ENCODE results near the gene IGF1R.

The IGF1R gene

DNA sequence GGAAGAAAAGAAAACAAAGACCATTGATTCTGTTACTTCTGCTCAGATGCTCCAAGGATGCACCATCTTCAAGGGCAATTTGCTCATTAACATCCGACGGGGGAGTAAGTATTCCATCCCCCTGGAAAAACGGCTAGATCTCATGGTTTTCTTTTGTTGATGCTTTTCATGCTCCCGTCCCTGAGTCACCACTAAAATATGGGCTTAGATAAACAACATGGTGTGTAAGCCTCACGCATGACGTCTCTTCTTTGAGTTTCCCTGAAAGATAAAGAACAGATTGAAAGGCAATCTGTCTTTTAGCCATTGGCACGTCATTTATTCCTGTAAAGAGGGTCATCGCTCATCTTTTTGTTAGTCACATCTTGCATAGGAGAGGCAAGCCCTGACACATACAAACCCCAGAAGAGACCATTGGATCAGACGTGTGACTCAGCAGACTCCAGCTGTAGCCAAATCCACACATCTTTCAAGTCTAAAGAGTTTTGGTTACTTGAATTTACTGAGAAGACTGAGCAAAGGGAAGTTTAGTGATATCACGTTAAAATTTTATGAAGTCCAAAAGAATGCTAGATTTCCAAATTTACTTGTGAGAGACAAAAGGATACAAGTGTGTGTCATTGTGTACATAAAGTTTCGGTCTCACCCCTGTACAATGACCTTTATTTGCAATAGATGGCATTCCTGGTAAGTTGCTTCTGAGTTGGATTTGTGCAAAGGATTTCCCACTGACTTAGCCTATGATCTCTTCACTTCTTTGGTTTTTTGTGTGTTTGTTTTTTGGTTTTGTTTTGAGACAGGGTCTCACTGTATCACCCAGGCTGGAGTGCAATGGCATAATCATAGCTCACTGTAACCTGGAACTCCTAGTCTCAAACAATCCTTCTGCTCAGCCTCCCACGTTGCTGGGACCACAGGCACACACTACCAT, 248.7 kb downstream of the IGF1R start:
- DNase-seq: no peak

DNA sequence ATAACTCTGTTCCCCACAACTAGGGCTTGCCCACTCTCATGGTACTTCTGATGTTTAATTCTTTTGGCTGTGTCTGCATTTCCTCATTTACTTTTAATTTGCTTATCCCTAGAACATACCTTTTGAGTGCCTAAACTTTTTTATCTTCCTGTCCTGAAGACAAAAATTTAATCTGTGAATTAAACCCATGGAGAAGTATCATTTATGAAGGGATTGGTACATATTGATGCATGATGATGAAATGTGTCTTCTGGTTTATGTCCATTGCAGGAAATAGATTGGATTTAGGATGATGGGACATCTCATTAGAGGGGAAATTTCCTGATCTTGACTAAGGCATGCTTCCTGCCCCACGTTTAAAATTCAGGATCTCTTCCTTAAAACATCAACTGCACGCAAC, 249.8 kb downstream of the IGF1R start:
- DNase-seq: no peak

DNA sequence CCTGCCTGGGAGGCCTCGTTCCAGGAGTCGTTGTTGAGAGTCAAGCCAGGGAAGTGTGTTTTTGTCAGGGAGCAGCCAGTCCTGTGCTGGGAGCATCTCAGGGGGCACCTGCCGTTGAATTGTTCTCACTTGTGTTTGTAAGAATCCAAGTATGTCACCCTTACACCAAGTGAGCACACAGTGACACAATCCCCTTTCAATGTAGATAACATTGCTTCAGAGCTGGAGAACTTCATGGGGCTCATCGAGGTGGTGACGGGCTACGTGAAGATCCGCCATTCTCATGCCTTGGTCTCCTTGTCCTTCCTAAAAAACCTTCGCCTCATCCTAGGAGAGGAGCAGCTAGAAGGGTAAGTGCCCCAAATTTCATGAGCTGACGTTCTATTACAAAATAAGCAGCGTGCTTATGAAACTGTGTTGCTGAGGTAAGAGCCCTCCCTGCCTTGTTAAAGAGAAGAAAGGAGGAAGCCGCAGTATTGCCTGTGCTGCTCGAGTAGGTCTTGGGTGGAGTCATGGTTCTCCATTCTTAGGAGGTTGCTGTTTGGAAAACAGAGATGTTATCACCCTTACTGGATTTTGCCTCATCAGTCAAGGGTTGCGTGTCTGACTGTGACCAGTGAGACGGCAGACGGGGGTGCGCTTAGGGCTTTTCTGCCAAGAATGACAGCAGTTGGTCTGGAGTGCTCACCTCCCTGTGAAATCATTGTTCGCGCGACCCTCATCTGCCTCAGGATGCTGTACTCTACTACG, 251.1 kb downstream of the IGF1R start:
- no peak for DNase-seq

DNA sequence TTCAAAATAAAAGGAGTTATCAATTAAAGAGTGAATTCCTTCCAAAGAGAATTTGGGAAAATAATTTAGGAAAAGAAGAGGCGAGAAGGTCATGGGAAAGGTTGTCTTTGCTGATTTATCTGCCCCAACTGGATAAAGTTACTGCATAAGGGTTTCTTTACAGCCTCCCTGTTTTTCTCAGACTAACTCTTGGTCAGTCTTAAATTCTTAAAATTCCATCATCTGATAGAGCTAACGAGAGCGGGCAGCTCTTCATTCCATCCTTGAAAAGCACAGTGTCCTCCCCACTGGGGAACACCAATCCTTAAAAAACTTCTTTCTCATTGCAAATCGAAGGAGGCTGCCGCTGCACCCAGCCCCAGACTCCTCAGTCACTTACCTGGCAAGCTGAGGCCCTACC, 252.0 kb downstream of the IGF1R start:
- DNase-seq: no peak

DNA sequence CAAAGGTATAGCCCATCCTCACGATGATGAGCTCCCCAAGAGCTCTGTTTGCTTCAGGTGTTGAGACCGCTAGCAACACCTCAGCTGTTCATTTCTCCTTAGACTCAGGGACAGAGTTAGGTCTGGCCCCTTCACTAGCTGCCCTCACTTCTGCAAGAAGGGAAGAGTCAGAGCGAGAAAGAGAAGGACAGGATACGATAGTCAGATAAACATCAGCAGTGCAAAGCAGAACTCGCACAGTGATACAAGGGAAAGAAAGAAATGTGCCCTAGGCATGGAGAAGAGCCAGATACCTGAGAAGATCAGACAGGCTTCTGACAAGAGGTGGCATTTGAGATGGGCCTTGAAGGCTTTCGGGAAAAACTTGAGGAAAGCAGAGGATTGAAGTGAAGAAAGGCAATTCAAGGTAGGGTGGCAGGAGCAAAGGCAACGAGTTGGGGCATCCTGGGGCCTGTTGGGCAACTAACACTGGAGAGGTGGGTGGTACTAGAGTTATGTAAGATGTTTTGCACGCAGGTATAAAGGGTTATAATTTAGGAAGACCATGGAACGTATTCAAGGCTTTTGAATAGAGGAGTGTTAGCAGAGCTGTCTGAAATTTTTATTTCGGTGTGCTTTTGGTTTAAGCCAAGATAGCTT, 253.2 kb downstream of the IGF1R start:
- no peak for DNase-seq

DNA sequence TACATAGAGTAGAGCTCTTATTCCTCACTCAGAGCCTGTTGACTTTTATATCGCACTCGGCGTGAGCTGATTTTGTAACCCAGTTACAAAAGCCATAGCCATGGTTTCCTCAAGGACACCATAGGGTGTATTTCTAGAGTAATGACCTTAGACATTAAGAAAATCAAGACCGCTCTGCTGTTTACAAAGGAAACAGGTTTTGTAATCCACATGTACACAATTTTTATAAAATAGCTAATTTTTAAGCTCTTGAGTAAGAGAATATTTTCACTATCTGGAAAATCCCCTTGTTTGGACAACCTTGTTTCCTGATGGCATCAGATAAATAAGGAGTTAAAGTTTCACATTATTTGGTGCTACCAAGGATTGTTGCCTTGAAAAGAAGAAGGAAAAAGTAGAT, 254.6 kb downstream of the IGF1R start:
- no peak for DNase-seq

DNA sequence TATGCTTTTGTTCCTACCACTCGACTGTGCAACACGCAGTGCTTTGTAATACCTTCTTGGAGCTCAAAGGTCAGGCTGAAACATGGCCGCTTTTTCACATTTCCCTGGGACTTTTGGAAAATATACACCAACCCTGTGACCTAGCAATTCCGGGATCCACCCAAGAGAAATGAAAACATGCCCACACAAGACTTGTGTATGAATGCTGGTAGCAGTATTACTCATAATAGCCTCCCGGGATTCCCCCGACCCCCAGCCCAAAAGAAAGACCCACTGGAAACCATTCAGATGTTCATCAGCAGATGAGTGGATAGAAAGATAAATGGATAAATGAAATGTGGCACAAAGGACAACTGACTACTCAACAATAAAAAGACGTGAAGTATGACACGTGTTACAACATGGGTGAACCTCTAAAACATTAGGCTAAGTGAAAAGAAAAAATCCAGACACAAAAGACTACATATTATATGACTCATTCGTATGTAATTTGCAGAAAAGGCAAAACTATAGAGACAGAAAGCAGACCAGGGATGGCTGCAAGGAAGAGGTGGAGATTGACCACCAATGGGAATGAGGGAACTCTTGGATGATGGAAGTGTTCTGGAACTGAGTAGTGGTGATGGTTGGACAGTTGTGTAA, 255.2 kb downstream of the IGF1R start:
- no peak for DNase-seq

DNA sequence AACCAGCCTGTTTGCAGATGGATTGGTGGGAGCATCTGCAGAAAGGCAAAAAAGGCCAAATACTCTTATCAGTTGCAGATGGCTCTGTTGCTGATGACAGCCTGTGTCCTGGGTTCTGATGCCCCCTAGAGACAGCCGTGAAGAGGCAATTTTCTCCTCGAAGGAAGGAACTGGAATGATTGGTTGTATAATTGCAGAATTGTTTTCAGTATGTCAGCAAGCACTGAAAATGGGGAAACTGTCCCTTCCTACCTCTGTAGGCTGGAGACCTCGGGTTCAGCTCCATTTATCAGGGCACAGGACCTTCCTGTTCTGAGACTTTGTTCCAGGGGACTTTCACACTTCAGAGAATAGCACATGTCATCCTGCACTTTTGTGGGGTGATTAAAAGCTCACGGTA, 256.2 kb downstream of the IGF1R start:
- DNase-seq: peak; percentile 7

DNA sequence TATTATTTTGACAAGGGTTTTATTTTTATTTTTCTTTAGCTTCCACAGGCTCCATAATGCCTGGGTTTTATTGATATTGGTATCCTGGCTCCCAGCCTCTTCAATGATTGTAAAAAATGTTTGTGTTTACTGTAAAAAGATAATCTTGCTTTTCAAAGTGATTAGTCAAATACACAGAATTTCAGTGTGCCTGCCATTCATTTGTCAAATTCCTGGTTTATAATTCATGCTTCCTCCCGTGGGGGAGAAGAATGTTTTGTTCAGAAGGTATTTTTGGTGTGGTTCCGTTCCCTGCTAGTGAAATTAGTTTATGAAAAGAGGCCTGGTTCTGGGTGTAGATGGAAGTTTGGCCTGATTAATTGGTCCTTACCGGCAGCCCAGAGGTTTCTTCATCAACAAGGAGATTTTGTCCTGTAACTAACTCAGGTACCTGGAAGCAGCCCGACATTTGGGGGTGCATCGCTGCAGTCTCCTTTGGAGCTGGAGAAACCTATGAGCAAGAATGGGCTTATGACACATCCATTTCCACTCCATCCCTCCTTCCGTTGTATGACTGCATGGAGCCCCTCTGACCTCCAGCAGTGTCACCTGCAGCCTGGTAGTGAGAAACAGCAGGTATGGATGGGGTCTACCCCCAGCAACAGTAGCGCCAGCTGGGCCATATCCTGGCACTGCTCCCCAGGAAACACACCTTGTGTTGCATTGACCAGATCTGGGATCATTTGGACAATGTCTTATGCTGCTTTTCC, 257.8 kb downstream of the IGF1R start:
- no peak for DNase-seq

DNA sequence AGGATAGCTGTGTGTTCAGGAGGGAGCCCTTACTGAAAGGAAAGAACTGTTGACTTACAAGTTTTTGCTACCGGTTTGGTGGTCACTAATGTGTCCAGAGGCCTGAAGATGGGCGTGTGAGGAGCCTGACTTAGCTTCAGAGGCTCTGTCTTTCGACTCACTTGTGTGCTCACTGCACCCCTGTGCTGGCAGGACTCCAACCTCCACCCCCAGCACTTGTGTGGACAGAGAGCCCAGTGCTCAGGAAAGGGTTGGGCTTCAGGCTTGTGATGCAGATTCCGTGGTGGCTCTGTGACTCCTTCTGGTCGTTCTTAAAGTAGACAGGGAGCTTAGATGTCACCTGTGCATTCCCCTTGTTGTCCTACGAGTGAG, 258.4 kb downstream of the IGF1R start:
- no peak for DNase-seq

DNA sequence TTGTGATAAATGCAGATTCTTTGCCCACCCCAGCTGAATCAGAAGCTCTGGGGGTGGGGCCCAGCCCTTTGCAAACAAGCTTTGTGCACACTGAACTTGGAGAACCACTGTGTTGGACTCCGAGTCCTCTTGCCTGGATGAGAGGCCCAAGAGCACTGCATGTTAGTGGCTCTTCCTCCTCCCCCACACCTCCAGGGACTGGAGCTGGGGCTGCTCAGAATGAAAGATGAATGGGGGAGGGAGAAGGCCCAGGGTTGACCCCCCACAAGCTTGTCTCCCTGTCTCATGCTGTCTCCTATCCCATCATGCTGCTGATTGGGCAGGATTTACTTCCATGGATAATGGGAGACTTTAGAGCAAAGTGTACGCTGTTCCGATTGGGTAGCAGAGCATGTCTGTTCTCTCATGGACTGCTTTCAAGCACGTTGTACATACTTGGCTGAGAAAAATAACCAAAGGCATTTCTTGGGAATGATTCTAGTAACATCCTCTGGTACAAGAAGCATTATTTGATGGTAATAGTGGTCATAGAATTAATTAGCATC, 259.7 kb downstream of the IGF1R start:
- DNase-seq: no peak

DNA sequence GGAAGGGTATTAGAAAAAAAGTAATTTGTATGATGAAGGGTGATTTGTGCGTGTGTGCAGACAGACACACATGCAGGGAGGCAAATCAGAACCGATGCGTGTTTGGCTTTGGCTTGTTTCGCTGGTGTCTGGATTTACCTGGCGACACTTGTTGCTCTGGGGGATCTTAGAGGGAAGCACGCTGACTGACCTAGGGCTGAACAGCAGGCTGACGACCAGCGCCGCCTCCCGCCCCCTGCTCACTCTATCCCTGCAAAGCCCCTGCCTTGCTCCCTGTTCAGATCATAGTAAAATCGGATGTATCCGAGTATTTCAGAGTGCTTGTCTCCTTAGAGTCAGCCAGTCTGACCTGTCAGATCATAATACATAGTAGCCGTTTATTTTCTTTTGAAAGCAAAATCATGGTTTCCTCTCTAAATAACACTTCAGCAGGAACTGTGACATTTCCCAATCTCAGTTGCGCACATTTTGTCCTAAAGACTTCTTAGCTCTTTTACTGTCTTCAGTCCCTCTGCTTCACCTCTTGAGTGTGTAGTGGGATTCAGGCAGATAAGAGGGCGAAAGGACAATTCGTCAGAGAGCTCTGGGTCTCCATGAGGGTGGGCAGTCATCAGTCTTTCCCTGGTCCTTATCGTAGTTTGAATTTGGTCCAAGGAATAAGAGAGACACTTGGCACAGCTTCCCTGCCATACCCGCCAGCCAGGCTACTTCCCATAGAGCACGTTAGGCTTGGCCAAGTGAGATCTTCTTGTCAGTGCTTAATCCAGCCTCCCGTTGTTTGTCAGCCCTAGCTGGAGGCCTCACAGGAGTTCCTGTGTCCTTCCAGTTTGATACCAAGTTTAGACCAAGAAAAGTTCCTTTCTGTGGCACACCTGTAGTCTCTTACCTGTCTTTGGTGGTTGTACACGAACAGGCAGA, 261.9 kb downstream of the IGF1R start:
- DNase-seq: no peak

DNA sequence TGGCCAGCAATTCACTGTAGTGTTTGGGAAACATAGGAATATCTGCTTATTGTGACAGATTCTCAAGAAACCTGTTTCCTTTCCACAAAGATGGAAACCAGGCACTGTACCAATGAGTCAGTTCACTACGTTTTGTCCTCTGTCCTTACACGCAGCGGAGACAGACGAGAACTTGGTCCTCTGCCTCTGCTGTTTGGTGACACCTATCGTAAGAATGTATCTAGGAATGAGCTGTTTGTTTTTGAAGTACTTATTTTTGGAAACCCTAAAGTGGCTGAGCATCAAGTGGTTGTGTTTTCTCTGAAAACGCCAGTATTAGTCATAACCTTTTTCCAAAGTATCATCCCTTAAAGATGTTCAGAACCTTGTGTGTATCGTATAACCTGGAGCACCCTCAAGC, 266.3 kb downstream of the IGF1R start:
- DNase-seq: no peak

DNA sequence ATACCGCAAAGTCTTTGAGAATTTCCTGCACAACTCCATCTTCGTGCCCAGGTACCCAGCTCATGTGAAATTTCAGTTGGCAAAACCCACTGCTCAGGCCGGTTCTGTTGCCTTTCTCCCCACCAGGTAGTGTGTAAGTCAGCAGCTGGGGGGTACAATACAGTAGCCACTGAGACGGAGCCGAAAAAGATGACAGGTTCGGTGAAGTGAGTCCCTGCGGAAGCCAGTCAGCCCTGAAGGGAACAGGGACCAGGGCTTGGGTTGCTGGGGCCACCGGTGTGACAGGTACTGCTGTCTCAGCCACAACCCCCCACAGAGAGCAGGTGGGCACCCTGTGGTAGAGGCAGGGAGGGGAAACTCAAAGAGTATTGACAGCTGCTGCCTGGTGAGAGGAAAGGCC, 268.5 kb downstream of the IGF1R start:
- no peak for DNase-seq

DNA sequence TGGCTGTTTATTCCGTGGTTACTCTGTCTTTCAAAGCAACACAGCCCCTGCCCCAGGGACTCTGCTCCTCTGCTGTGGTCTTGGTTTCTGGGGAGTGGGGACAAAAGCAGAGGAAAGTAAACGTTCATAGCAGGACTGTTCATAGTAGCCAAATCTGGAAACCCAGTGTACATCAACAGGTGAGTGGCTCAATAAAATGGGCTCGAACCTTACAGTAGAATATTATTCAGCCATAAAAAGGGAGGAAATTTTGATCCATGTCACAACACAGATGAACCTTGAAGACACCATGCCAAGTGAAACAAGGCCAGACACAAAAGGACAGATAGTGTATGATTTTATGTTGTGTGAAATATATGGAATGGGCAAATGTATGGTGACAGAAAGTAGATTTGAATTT, 269.1 kb downstream of the IGF1R start:
- DNase-seq: no peak

DNA sequence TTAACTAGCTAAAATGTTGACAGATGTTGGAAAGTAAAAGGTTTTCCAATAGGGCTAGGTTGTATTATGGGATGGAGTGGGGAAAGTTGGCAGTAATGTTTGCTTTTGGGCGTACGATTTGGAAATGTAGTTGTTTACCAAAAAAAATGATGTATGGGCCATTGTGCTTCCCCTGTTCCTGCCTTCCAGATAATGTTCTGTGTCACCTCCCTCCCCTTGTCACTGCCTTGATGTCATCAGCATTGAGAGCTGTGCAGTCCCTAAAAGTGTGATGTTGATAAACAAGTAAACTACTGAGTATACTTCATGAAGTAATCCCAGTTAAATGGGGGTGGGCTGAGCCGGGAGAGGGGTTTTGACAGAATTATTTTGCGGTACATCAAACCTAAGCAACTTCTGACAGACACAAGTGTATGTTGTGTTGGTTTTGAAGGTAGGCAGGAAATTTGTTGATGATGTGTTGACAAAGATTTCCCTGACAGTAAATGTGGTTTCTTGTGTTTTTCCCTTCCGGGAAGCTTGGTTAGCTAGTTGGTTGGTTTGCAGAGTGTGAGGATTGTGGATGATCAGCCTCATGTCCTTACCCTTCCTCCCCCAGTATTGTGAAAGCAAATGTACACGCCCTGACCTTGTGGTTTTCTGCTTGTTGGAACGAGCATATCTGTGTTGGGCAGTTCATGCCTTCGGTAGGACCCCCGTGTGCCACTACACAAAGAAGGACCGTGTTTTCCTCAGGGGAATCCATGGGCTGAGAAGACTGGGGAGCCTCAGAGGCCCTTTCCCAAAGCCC, 271.9 kb downstream of the IGF1R start:
- DNase-seq: no peak

DNA sequence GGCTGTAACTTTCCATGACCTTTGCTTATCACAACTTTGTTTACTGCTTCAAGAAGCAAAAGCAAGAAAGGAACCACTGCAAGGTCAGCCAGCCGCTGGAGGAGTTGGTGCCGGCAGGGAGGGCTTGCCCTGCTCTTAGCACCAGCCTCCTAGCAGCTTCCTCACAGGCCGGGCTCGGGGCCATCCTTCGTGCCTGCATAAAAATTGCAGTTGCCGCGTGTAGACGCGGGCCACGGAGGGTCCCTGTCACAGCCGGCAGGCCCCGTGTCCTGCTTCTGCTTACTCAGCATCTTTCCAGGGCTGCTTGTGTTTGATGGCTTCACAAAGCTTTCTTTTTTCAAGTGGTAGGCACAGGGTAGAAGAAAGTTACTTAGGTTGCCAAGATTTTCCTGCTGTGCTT, 274.8 kb downstream of the IGF1R start:
- DNase-seq: no peak

DNA sequence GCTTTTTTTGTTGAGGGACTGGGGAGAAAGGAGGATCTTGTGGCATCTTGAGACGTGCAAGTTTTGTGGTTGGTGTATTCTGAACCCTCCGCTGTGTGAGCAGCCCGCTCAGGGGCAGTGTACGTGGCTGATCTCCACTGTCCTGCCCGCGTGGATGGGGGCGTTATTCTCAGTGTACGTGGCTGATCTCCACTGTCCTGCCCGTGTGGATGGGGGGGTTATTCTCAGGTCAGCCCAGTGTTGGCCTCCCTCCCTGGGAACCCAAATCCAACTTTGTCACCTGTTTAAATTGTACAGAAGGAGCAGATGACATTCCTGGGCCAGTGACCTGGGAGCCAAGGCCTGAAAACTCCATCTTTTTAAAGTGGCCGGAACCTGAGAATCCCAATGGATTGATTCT, 275.2 kb downstream of the IGF1R start:
- DNase-seq: no peak

DNA sequence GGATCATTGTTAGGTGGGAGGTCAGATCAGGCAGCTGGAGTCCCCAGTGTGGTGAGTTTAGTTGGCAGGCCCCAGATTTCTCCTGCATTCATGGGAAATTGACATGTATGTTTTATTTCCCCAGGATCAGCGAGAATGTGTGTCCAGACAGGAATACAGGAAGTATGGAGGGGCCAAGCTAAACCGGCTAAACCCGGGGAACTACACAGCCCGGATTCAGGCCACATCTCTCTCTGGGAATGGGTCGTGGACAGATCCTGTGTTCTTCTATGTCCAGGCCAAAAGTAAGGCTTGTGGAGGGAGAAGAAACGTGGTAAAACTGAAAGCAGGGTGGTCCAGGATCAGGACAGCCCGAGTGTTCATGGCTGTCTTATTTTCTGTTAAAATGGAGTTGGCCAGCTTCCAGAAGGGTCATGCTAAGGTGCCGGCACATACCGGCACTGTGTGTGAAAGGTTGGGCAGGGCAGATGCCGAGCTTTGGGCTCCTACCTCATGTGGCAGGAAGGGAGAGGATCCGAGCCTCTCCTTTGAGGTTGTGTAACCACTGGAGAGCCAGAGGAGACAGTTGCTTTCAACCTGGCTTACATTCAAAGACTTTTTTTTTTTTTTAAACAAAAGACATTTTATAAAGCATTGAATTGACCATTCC, 276.2 kb downstream of the IGF1R start:
- DNase-seq: no peak

DNA sequence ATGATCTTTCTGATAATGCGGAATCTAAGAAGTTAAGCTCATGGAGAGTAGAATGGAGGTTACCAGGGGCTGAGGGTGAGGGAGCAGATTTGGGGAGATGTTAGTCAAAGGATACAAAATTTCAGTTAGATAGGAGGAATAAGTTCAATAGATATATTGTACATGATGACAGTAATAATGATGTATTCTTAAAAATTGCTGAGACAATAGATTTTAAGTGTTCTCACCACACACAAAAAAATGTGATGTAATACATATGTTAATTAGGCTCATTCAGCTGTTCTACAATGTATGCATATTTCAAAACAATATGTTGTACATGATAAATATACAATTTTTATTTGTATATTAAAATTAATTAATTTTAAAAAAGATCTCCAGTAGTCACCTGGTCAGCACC, 277.9 kb downstream of the IGF1R start:
- DNase-seq: no peak

Data from NCI-H1092 (cell line).